Mesenchymal stem cell (in vitro differentiated cells and primary cell): ENCODE data around the gene CHD3.

Experiments
- DNase-seq: peaks from one replicate; pipeline ENCODE4 v3.0.0-alpha.2; 2013
- H2AFZ ChIP-seq: one replicate; pipeline ENCODE4 v1.6.1; 2013; ENCODE audit warnings: low read depth, mild to moderate bottlenecking, control low read depth, inconsistent platforms, low read length, moderate library complexity
- H2AK5ac ChIP-seq: 2 replicates; pipeline ENCODE4 v1.6.1; 2013; ENCODE audit warnings: low read length, moderate library complexity, mild to moderate bottlenecking, inconsistent platforms; ENCODE audit not compliant: severe bottlenecking
- H2BK120ac ChIP-seq: one replicate; pipeline ENCODE4 v1.6.1; 2013; ENCODE audit warnings: low read depth, mild to moderate bottlenecking, inconsistent platforms, low read length, moderate library complexity
- H2BK12ac ChIP-seq, 2 experiments: one replicate each; pipeline ENCODE4 v1.6.1; 2013; ENCODE audit warnings: inconsistent platforms in 2 of 2, low read length in 2 of 2, mild to moderate bottlenecking in 2 of 2, moderate library complexity in 2 of 2, control low read depth in 1 of 2
- H2BK15ac ChIP-seq: one replicate; pipeline ENCODE4 v1.6.1; 2013; ENCODE audit warnings: mild to moderate bottlenecking, low read depth, inconsistent platforms; ENCODE audit not compliant: poor library complexity, severe bottlenecking
- H2BK5ac ChIP-seq: 2 replicates; pipeline ENCODE4 v1.6.1; 2013; ENCODE audit warnings: low read depth, mild to moderate bottlenecking, low read length, control low read depth, inconsistent platforms; ENCODE audit not compliant: poor library complexity, severe bottlenecking
- H3K14ac ChIP-seq, 2 experiments: one replicate each; pipeline ENCODE4 v1.6.1; 2013; ENCODE audit warnings: inconsistent platforms in 2 of 2, low read length in 2 of 2, control low read depth in 1 of 2, mild to moderate bottlenecking in 1 of 2, moderate library complexity in 1 of 2
- H3K18ac ChIP-seq, 2 experiments: one replicate each; pipeline ENCODE4 v1.6.1; 2013; ENCODE audit warnings: inconsistent platforms in 2 of 2, low read length in 2 of 2, control low read depth in 1 of 2, low read depth in 1 of 2, mild to moderate bottlenecking in 1 of 2
- H3K23ac ChIP-seq, 2 experiments: one replicate each; pipeline ENCODE4 v1.6.1; 2013; ENCODE audit warnings: inconsistent platforms in 2 of 2, low read length in 2 of 2, mild to moderate bottlenecking in 2 of 2, moderate library complexity in 2 of 2, control low read depth in 1 of 2
- H3K27ac ChIP-seq: 2 replicates; pipeline ENCODE4 v1.5.1; 2013; ENCODE audit warnings: mild to moderate bottlenecking, moderate library complexity, low read length, control low read depth, inconsistent platforms; ENCODE audit not compliant: poor library complexity, severe bottlenecking
- H3K27me3 ChIP-seq, 2 experiments: 2 replicates each; pipeline versions ENCODE4 v1.6.1 to v1.7.0; 2013; ENCODE audit warnings: low read length in 2 of 2, mild to moderate bottlenecking in 2 of 2, moderate library complexity in 2 of 2, control low read depth in 1 of 2, inconsistent platforms in 1 of 2; ENCODE audit not compliant: control insufficient read depth in 1 of 2, insufficient read depth in 1 of 2
- H3K36me3 ChIP-seq, 2 experiments: 2 replicates each; pipeline versions ENCODE4 v1.6.1 to v1.7.0; 2013; ENCODE audit warnings: low read length in 2 of 2, control low read depth in 1 of 2, inconsistent platforms in 1 of 2, low read depth in 1 of 2, mild to moderate bottlenecking in 1 of 2; ENCODE audit not compliant: insufficient read depth in 2 of 2, control insufficient read depth in 1 of 2
- H3K4ac ChIP-seq, 2 experiments: one replicate each; pipeline ENCODE4 v1.6.1; 2013; ENCODE audit warnings: inconsistent platforms in 2 of 2, low read length in 2 of 2, mild to moderate bottlenecking in 2 of 2, moderate library complexity in 2 of 2, control low read depth in 1 of 2, low read depth in 1 of 2
- H3K4me1 ChIP-seq: 2 replicates; pipeline ENCODE4 v1.6.1; 2013; ENCODE audit warnings: low read depth, low read length, control low read depth; ENCODE audit not compliant: control insufficient read depth, insufficient read depth
- H3K4me2 ChIP-seq: 2 replicates; pipeline ENCODE4 v1.6.1; 2013; ENCODE audit warnings: low read length, mild to moderate bottlenecking, inconsistent platforms; ENCODE audit not compliant: poor library complexity, severe bottlenecking
- H3K4me3 ChIP-seq, 2 experiments: 2 replicates each; pipeline versions ENCODE4 v1.5.1 to v1.7.0; 2013; ENCODE audit warnings: low read length in 2 of 2, mild to moderate bottlenecking in 2 of 2, control low read depth in 1 of 2, low read depth in 1 of 2; ENCODE audit not compliant: insufficient read depth in 1 of 2
- H3K79me1 ChIP-seq: replicated peaks from 2 replicates; pipeline ENCODE4 v1.6.1; 2013; ENCODE audit warnings: mild to moderate bottlenecking, control low read depth, low read length, inconsistent platforms; ENCODE audit not compliant: poor library complexity, severe bottlenecking
- H3K9ac ChIP-seq: 2 replicates; pipeline ENCODE4 v1.7.0; 2013; ENCODE audit warnings: mild to moderate bottlenecking, low read length, moderate library complexity
- H3K9me3 ChIP-seq: 2 replicates; pipeline ENCODE4 v1.7.0; 2013; ENCODE audit warnings: mild to moderate bottlenecking, low read length; ENCODE audit not compliant: control insufficient read depth
- H4K8ac ChIP-seq: one replicate; pipeline ENCODE4 v1.6.1; 2013; ENCODE audit warnings: inconsistent platforms, mild to moderate bottlenecking, low read length, moderate library complexity
- H4K91ac ChIP-seq: one replicate; pipeline ENCODE4 v1.6.1; 2013; ENCODE audit warnings: mild to moderate bottlenecking, low read length, inconsistent platforms
- WGBS: methylation state at CpG from one replicate; pipeline ENCODE4 v1.1.7; 2013; ENCODE audit warnings: mixed read lengths; 5-methylcytosine and 5-hydroxymethylcytosine counted together

CHD3 gene

DNA sequence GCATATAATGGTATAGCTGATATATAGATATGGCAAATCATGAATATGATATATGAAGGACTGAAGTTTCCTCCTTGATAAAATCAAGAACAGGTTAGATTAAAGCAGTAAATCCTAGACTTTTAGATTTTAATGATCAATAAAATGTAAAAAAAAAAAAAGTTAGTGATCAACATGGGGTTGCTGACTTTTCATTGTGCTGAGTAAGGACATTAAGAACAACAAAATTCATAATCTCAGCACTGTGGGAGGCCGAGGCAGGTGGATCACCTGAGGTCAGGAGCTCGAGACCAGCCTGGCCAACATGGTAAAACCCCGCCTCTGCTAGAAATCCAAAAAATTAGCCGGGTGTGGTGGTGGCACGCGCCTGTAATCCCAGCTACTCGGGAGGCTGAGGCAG lies 10.4 kb upstream of the CHD3 start:
- H4K8ac ChIP-seq: no peak overlapping the region
- H3K27me3 ChIP-seq: no peaks in the 10 kb centered on the region
- H3K4me2 ChIP-seq: no peak overlapping the region
- H2BK120ac ChIP-seq: no peak overlapping the region
- DNase-seq: no peak
- no peak overlapping the region for H3K9ac ChIP-seq
- H3K27ac ChIP-seq: no peak overlapping the region
- no peak overlapping the region for H3K23ac ChIP-seq
- no peak overlapping the region for H4K91ac ChIP-seq
- no peak overlapping the region for H2BK5ac ChIP-seq
- H2AK5ac ChIP-seq: no peak overlapping the region
- H3K4ac ChIP-seq: no peak overlapping the region
- H3K4me3 ChIP-seq: no peak overlapping the region
- no peak overlapping the region for H3K18ac ChIP-seq
- peaks cover 14% of the 10 kb centered on the region for H3K79me1 ChIP-seq
- no peak overlapping the region for H2AFZ ChIP-seq
- H3K4me1 ChIP-seq: peaks cover 4% of the 10 kb centered on the region
- H2BK12ac ChIP-seq: no peak overlapping the region
- no peaks in the 10 kb centered on the region for H3K9me3 ChIP-seq
- no peak overlapping the region for H2BK15ac ChIP-seq
- no peak overlapping the region for H3K14ac ChIP-seq
- H3K36me3 ChIP-seq: peaks cover 4 to 70% of the 10 kb centered on the region in 2 experiments
- WGBS: 97% methylated on average over 7 of the region's 7 CpGs

DNA sequence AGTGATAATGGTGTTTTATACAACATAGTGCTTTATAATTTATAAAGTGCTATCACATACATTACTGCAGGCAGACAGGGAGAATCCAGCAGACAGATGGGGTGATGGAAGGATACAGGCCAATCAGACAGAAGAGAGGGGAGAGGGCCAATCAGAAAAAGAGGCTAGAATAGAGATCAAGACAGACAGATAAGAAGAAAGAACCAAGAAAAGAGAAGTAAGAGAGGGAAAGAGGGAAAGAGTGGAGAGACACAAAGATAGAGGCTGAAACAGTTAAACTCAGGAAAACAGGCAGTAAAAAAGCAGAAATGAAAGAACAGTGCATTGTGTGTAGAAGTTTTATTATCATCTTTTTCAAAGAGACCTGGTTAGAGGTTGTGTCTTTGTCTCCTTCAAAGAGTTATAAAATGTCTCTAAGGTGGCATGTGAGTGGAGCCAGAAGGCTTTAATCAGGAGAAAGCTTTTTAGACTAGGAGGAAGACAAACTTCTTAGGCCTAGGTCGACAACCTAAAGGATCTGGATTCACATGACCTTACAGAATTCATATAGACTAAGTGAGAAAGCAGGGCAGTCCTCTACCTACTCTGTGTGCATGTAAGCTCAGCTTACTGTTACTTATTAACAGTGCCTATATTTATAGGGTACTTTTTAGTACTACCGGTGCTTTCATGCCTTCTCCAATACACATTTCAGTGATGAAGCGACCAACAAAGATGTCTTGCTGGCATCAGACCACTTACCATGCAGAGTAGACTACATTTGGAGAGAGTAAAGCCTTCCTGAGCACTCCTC lies 8.3 kb upstream of the CHD3 start:
- H4K8ac ChIP-seq: no peak overlapping the region

DNA sequence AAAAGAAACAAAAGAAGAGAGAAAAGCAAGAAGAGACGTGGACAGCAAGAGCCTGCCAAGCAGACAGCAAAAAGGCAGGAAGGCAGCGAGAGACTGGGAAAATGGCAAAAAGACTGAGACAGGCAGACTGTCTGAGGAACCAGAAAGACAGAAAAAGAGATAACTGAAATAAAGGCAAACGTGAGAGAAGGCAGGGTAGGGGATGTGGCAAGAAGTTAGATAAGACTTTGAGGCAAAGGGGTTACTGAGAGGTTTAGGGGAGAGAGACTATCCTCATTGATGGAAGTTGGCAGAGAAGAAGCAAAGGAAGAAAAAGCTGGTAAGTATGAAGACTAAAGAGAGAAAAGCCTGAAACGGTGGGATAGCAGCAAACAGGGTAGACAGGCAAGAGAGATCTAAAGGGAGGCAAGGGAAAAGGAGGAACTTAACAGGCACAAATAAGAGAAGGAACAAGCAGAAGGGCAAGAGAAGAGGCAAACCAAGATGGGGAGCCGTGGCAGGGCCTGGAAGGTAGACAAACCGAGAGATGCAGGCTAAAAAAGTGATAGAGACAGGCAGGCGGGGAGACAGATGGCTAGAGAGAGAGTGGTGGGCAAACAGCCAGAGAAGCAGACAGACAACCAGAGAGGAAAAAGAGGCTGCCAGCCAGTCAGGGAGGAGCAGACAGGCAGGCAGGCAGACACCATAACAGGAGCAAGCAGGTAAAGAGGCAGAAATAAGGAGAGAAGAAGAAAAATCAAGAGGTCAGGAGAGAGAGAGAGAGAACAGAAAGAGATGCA lies 7.1 kb upstream of the CHD3 start:
- Histone ChIP-seq H3K23ac (no peak overlapping the region), H2BK12ac (no peak overlapping the region)

More for the DNA sequence above, 8.3 kb upstream of the CHD3 start:
- H3K27me3 ChIP-seq: no peaks in the 10 kb centered on the region
- H2AK5ac ChIP-seq: no peak overlapping the region
- 95% methylated on average over 3 of the region's 3 CpGs for WGBS
- H3K79me1 ChIP-seq: peaks cover 7% of the 10 kb centered on the region
- H4K91ac ChIP-seq: no peak overlapping the region
- no peak overlapping the region for H3K14ac ChIP-seq
- no peak overlapping the region for H3K4me3 ChIP-seq
- H3K9ac ChIP-seq: no peak overlapping the region
- no peak overlapping the region for H2AFZ ChIP-seq
- H3K4me1 ChIP-seq: peaks cover 4% of the 10 kb centered on the region
- DNase-seq: no peak
- H3K9me3 ChIP-seq: no peaks in the 10 kb centered on the region
- peaks cover 4 to 58% of the 10 kb centered on the region in 2 experiments for H3K36me3 ChIP-seq
- H3K4ac ChIP-seq: no peak overlapping the region
- no peak overlapping the region for H2BK5ac ChIP-seq
- H3K18ac ChIP-seq: no peak overlapping the region
- H3K27ac ChIP-seq: no peak overlapping the region
- no peak overlapping the region for H3K4me2 ChIP-seq
- no peak overlapping the region for H3K23ac ChIP-seq
- H2BK12ac ChIP-seq: no peak overlapping the region
- no peak overlapping the region for H2BK120ac ChIP-seq
- H2BK15ac ChIP-seq: no peak overlapping the region

DNA sequence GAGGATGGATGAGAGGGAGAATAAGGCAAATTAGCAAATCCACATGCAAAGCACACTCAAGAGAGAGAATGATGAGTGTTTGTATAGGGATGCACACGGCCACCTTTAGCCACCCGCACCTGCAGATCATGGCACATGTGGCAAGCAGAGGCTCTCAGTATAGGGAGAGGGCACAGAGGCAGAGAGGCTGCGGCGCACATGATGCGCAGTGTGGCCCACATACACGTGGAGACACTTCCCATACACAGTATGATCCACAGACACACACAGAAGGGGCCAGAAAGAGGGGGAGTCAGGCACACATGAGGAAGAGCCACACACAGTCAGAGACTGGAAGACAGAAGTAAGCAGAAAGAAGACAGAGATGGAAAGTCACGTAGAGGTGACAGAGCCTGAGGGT lies 6.5 kb upstream of the CHD3 start:
- no peak for DNase-seq
- WGBS: 100% methylated on average over 3 of the region's 7 CpGs
- no peak overlapping the region for H2BK12ac ChIP-seq
- H3K4me3 ChIP-seq: no peak overlapping the region
- no peak overlapping the region for H2AFZ ChIP-seq
- peak overlapping the region in 1 of 2 experiments; percentile 9 for H3K23ac ChIP-seq
- H3K9ac ChIP-seq: no peak overlapping the region
- H3K36me3 ChIP-seq: peaks cover 4 to 50% of the 10 kb centered on the region in 2 experiments
- H3K27ac ChIP-seq: no peak overlapping the region
- no peak overlapping the region for H4K8ac ChIP-seq
- H3K9me3 ChIP-seq: no peaks in the 10 kb centered on the region
- H3K14ac ChIP-seq: peak overlapping the region in 1 of 2 experiments; percentile 35
- H2AK5ac ChIP-seq: no peak overlapping the region
- H3K4me2 ChIP-seq: no peak overlapping the region
- H3K4ac ChIP-seq: no peak overlapping the region
- peaks cover 7% of the 10 kb centered on the region for H3K79me1 ChIP-seq
- no peak overlapping the region for H4K91ac ChIP-seq
- peak overlapping the region in 1 of 2 experiments; percentile 13 for H3K18ac ChIP-seq
- H2BK120ac ChIP-seq: no peak overlapping the region
- H2BK5ac ChIP-seq: no peak overlapping the region
- peaks cover 6% of the 10 kb centered on the region for H3K4me1 ChIP-seq
- no peak overlapping the region for H2BK15ac ChIP-seq
- no peaks in the 10 kb centered on the region for H3K27me3 ChIP-seq

More for the DNA sequence above, 7.1 kb upstream of the CHD3 start:
- Histone ChIP-seq H3K4me1 (peaks cover 6% of the 10 kb centered on the region), H2BK15ac (no peak overlapping the region), H3K27me3 (no peaks in the 10 kb centered on the region), H4K8ac (peak overlapping the region; percentile 45), H3K18ac (no peak overlapping the region), H4K91ac (no peak overlapping the region), H3K27ac (no peak overlapping the region), H2BK5ac (no peak overlapping the region), H3K4me3 (no peak overlapping the region), H3K14ac (no peak overlapping the region), H3K9me3 (no peaks in the 10 kb centered on the region), H2BK120ac (no peak overlapping the region), H3K4me2 (no peak overlapping the region), H2AK5ac (no peak overlapping the region), H2AFZ (no peak overlapping the region), H3K9ac (no peak overlapping the region), H3K79me1 (peaks cover 7% of the 10 kb centered on the region), H3K36me3 (peaks cover 4 to 50% of the 10 kb centered on the region in 2 experiments), H3K4ac (no peak overlapping the region)
- no peak for DNase-seq
- WGBS: 85% methylated on average over 7 of the region's 7 CpGs
